GM23248 (cell line): ENCODE results near the gene SHD. TPM values are rescaled to one million over a fixed set of nuclear protein-coding genes. Genes with fewer than 3 reads are reported as not detected.

Experiments used
- DNase-seq: peaks from one replicate; pipeline ENCODE4 v3.0.0-alpha.2; 2015
- H2AFZ ChIP-seq: fragments of 200-600 bp; sonication (generic); 2 replicates; pipeline ENCODE4 v1.6.1; 2016; ENCODE audit warnings: antibody characterized with exemption
- H3F3A ChIP-seq: fragments of 200-600 bp; sonication (generic); 2 replicates; pipeline ENCODE4 v1.6.1; 2016; ENCODE audit warnings: mild to moderate bottlenecking, antibody characterized with exemption, mixed run types; ENCODE audit not compliant: insufficient read depth
- H3K27ac ChIP-seq: fragments of 200-600 bp; sonication (generic); 2 replicates; pipeline ENCODE4 v1.5.1; 2016; ENCODE audit warnings: mild to moderate bottlenecking
- H3K27me3 ChIP-seq: fragments of 200-600 bp; sonication (generic); replicated peaks from 2 replicates; pipeline ENCODE4 v1.6.1; 2016; ENCODE audit warnings: mild to moderate bottlenecking; ENCODE audit not compliant: insufficient read depth
- H3K36me3 ChIP-seq: fragments of 200-600 bp; sonication (generic); 2 replicates; pipeline ENCODE4 v1.6.1; 2016; ENCODE audit warnings: low read depth, mild to moderate bottlenecking
- H3K4me1 ChIP-seq: fragments of 200-600 bp; sonication (generic); 2 replicates; pipeline ENCODE4 v1.6.1; 2016; ENCODE audit warnings: mild to moderate bottlenecking; ENCODE audit not compliant: insufficient read depth
- H3K4me2 ChIP-seq: fragments of 200-600 bp; sonication (generic); one replicate; pipeline ENCODE4 v1.6.1; 2016; ENCODE audit warnings: mild to moderate bottlenecking; ENCODE audit not compliant: unreplicated experiment
- H3K4me3 ChIP-seq: fragments of 200-600 bp; sonication (generic); 2 replicates; pipeline ENCODE4 v1.5.1; 2016; ENCODE audit warnings: mild to moderate bottlenecking
- H3K79me2 ChIP-seq: fragments of 200-600 bp; sonication (generic); 2 replicates; pipeline ENCODE4 v1.6.1; 2016; ENCODE audit warnings: mild to moderate bottlenecking; ENCODE audit not compliant: insufficient read depth
- H3K9ac ChIP-seq: fragments of 200-600 bp; sonication (generic); 2 replicates; pipeline ENCODE4 v1.6.1; 2016; ENCODE audit warnings: mild to moderate bottlenecking
- H3K9me2 ChIP-seq: fragments of 200-600 bp; sonication (generic); 2 replicates; pipeline ENCODE4 v1.6.1; 2016; ENCODE audit warnings: mixed run types, mild to moderate bottlenecking, moderate library complexity; ENCODE audit not compliant: insufficient read depth
- H3K9me3 ChIP-seq: fragments of 200-600 bp; sonication (generic); one replicate; pipeline ENCODE4 v1.6.1; 2017; ENCODE audit warnings: low read depth
- H4K20me1 ChIP-seq: fragments of 200-600 bp; sonication (generic); 2 replicates; pipeline ENCODE4 v1.6.0; 2016; ENCODE audit not compliant: insufficient read depth
- EZH2 ChIP-seq: fragments of 200-600 bp; sonication (generic); IDR thresholded peaks from 2 replicates; pipeline ENCODE4 v1.6.1; 2018; ENCODE audit warnings: antibody characterized with exemption, mild to moderate bottlenecking; ENCODE audit not compliant: insufficient read depth, poor library complexity, severe bottlenecking
- EZH2phosphoT487 ChIP-seq: fragments of 200-600 bp; sonication (generic); IDR thresholded peaks from 2 replicates; pipeline ENCODE4 v1.6.1; 2018; ENCODE audit warnings: antibody characterized with exemption, moderate library complexity, mild to moderate bottlenecking, low read depth; ENCODE audit not compliant: insufficient read depth
- WGBS, 2 experiments: methylation state at CpG; one replicate each; pipeline ENCODE4 v1.1.6; 2015 to 2017; ENCODE audit warnings: low lambda C conversion rate in 2 of 2, low coverage in 1 of 2; ENCODE audit errors: missing lambda C conversion rate in 2 of 2; 5-methylcytosine and 5-hydroxymethylcytosine counted together
- in situ Hi-C: fragments of 300-500 bp; cut with MboI; formaldehyde crosslinking; loops from 2 replicates; pipeline ENCODE4 v1.15.0; 2020
- polyA plus RNA-seq: library from polyadenylated mRNA; unstranded; fragments of >200 nt; fragmentation: Nextera tagmentation; extraction: Ambion mirVana; gene quantifications from 2 replicates; pipeline ENCODE4 v1.2.1, GENCODE V29; 2016
- total RNA-seq: library from RNA; depleted of rRNA; stranded (reverse); fragments of >200 nt; shearing (Covaris generic); gene quantifications from 2 replicates; pipeline ENCODE4 v1.2.3, GENCODE V29; 2014

SHD gene
- total and polyA plus RNA-seq, 2 experiments from 2014 or later: not detected

- Histone ChIP-seq H3K27me3 (no peaks in the 10 kb centered on the region), H3K9me3 (no peaks in the 10 kb centered on the region), H3K36me3 (no peaks in the 10 kb centered on the region), H3K27ac (no peak overlapping the region), H3K79me2 (no peaks in the 10 kb centered on the region), H3K9me2 (no peaks in the 10 kb centered on the region), H2AFZ (no peak overlapping the region), H3K4me2 (no peak overlapping the region), H3F3A (no peaks in the 10 kb centered on the region), H4K20me1 (no peaks in the 10 kb centered on the region), H3K4me1 (no peaks in the 10 kb centered on the region), H3K4me3 (no peak overlapping the region), H3K9ac (no peak overlapping the region)
- TF ChIP-seq EZH2 (no peak), EZH2phosphoT487 (no peak)
- no peak for DNase-seq
- in situ Hi-C loops: no loop called here
- WGBS, 2 experiments: 50 to 53% methylated on average over 13 of the region's 13 CpGs
These were observed 22.6 kb downstream of the SHD start for GRCh38 chr19:4301590-4302242.

DNA sequence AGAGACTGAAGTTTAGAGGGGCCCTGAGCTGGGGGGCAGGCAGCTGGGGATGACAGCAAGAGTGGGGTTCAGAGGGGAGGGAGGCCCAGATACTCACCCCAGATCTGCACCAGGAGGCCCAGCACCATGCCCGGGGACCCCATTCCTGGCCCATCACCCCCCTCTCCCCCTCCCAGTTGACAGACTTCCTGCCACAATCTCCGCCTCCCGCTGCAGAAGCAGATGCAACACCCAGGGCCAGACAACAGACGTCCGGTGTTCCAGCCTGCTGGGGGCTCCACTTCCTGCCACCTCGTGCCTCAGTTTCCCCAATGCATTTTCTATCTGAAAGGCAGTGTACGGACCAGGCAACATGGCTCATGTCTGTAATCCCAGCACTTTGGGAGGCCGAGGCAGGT lies 23.2 kb downstream of the SHD start, which contains the start of gene TMIGD2:
Gene TMIGD2 (minus strand): TSS at position 147 of the 398 bp plus-strand sequence. CDS start 4 bp downstream, at position 143.
- Histone ChIP-seq H2AFZ (no peak within 1 kb of the TSS), H3K4me3 (no peak within 1 kb of the TSS), H4K20me1 (no peaks in the 10 kb centered on the region), H3K79me2 (no peaks in the 10 kb centered on the region), H3K36me3 (no peaks in the 10 kb centered on the region), H3F3A (no peaks in the 10 kb centered on the region), H3K27ac (no peak within 1 kb of the TSS), H3K9ac (no peak within 1 kb of the TSS), H3K27me3 (no peaks in the 10 kb centered on the region), H3K4me2 (no peak within 1 kb of the TSS), H3K9me2 (no peaks in the 10 kb centered on the region), H3K9me3 (no peaks in the 10 kb centered on the region), H3K4me1 (no peaks in the 10 kb centered on the region)
- DNase-seq: no peak
- WGBS, 2 experiments: 41 to 53% methylated on average over 7 to 8 of the region's 8 CpGs
- in situ Hi-C loops: no loop called here
- TF ChIP-seq EZH2phosphoT487 (no peak), EZH2 (no peak)

DNA sequence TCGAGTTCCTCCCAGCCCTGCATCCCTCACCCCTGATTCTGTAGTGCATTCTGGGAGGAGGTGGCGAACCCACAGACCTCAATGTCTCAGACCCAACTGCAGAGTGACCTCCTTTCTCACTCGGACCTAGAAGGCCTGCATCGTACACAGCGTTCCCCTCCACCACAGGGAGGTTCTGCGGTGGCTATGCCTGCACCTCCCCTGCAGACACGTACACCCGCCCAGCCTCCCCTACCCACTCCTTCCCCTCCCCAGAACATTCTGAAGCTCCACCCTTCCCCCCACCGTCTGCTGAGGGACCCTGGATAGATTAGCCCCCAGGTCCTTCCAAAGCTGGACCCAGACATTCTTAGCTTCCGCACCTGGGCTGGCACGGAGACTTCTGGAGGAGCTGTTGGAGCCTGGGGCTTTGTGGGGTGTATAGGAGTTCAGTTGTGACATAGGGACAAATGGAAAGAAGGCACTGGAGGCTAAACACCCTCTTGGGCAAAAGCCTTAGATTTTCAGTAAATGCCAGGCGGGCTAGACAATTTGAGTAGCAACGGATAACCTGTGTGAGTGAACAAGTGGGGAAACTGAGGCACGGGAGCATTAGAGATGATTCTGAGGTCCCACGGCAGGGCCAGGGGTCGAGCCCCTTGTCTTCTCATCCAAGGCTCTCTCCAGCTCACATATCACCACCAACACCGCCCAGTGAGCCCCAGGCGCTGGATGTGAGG lies 24.9 kb downstream of the SHD start:
- in situ Hi-C loops: no loop called here
- no peak for DNase-seq
- Histone ChIP-seq H3K4me3 (peak overlapping the region; percentile 53), H3K27ac (no peak overlapping the region), H4K20me1 (no peaks in the 10 kb centered on the region), H3K79me2 (no peaks in the 10 kb centered on the region), H3F3A (no peaks in the 10 kb centered on the region), H2AFZ (peak overlapping the region; percentile 65), H3K9me2 (no peaks in the 10 kb centered on the region), H3K36me3 (no peaks in the 10 kb centered on the region), H3K4me1 (no peaks in the 10 kb centered on the region), H3K27me3 (no peaks in the 10 kb centered on the region), H3K9ac (no peak overlapping the region), H3K9me3 (no peaks in the 10 kb centered on the region), H3K4me2 (peak overlapping the region; percentile 65)
- TF ChIP-seq EZH2 (no peak), EZH2phosphoT487 (no peak)
- WGBS, 2 experiments: 38 to 39% methylated on average over 12 to 18 of the region's 18 CpGs

- no peaks in the 10 kb centered on the region for H3K9me3 ChIP-seq
- peak within 1 kb of the TSS; percentile 53 for H3K4me3 ChIP-seq
- H3K27ac ChIP-seq: no peak within 1 kb of the TSS
- no peak within 1 kb of the TSS for H3K9ac ChIP-seq
- DNase-seq: peak; percentile 81
- H3K79me2 ChIP-seq: no peaks in the 10 kb centered on the region
- H3K4me2 ChIP-seq: peak within 1 kb of the TSS; percentile 65
- H2AFZ ChIP-seq: peak within 1 kb of the TSS; percentile 65
- in situ Hi-C loops: no loop called here
- H3K36me3 ChIP-seq: no peaks in the 10 kb centered on the region
- H4K20me1 ChIP-seq: no peaks in the 10 kb centered on the region
- WGBS, 2 experiments: 4 to 11% methylated on average over 29 to 62 of the region's 63 CpGs
- TF ChIP-seq EZH2phosphoT487 (no peak), EZH2 (no peak)
- H3K27me3 ChIP-seq: no peaks in the 10 kb centered on the region
- H3K4me1 ChIP-seq: no peaks in the 10 kb centered on the region
- H3K9me2 ChIP-seq: no peaks in the 10 kb centered on the region
- no peaks in the 10 kb centered on the region for H3F3A ChIP-seq
These were observed 25.6 kb downstream of the SHD start, which contains the start of gene FSD1 for GRCh38 chr19:4304538-4305256. TSS of gene FSD1 (plus strand) at chr19:4304598. CDS start at chr19:4304747, 149 bp downstream.
